Thoracic aorta (tissue), 2 donors: ENCODE data around the gene UTP11. TPM values are rescaled to one million over a fixed set of nuclear protein-coding genes. Genes with fewer than 3 reads are reported as not detected.
"Not testable (repeated sequence)": the region's sequence is repeated elsewhere in the genome, so short reads cannot be mapped to it uniquely, and the experiment has no call there.

Experiments used
- ATAC-seq: fragments of 150-250 bp; one replicate; pipeline ENCODE4 v1.8.0; 2017; ENCODE audit warnings: low read depth; ENCODE audit not compliant: insufficient number of reproducible peaks, low FRiP score
- DNase-seq: peaks from one replicate; pipeline ENCODE4 v3.0.0-alpha.2; 2020; ENCODE audit warnings: low spot score
- H3K27ac ChIP-seq, 2 donors: fragments of 200-600 bp; sonication (generic); 1 replicate in 1 of 2; 2 replicates in 1 of 2; pipeline ENCODE4 v1.5.1; 2016; ENCODE audit warnings: mild to moderate bottlenecking in 2 of 2, moderate library complexity in 2 of 2
- H3K27me3 ChIP-seq: fragments of 200-600 bp; sonication (generic); replicated peaks from 2 replicates; pipeline ENCODE4 v1.6.0; 2016; ENCODE audit warnings: mild to moderate bottlenecking; ENCODE audit not compliant: insufficient read depth
- H3K36me3 ChIP-seq: fragments of 200-600 bp; sonication (generic); one replicate; pipeline ENCODE4 v1.5.1; 2016
- H3K4me1 ChIP-seq, 2 donors: fragments of 200-600 bp; sonication (generic); 1 replicate in 1 of 2; 2 replicates in 1 of 2; pipeline versions ENCODE4 v1.5.1 to v1.6.0; 2016; ENCODE audit warnings: low read depth in 2 of 2, mild to moderate bottlenecking in 1 of 2; ENCODE audit not compliant: control insufficient read depth in 1 of 2
- H3K4me3 ChIP-seq: fragments of 200-600 bp; sonication (generic); 2 replicates; pipeline ENCODE4 v1.5.1; 2016; ENCODE audit warnings: mild to moderate bottlenecking
- H3K9me3 ChIP-seq: fragments of 200-600 bp; sonication (generic); 2 replicates; pipeline ENCODE4 v1.5.1; 2016
- total RNA-seq, 2 donors: library from RNA; depleted of rRNA; stranded (reverse); fragments of >200 nt; gene quantifications; one replicate each; pipeline versions ENCODE4 v1.1.0 to v1.2.3, GENCODE V29; 2016
- TF ChIP-seq, protein P1 (sequence below): fragments of 200-600 bp; sonication (generic); IDR thresholded peaks from one replicate; pipeline ENCODE4 v1.5.1; 2019; ENCODE audit warnings: antibody characterized with exemption

The UTP11 gene, protein sequence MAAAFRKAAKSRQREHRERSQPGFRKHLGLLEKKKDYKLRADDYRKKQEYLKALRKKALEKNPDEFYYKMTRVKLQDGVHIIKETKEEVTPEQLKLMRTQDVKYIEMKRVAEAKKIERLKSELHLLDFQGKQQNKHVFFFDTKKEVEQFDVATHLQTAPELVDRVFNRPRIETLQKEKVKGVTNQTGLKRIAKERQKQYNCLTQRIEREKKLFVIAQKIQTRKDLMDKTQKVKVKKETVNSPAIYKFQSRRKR
- 10 to 100 TPM; 14.6 to 76.9 TPM for total RNA-seq

DNA sequence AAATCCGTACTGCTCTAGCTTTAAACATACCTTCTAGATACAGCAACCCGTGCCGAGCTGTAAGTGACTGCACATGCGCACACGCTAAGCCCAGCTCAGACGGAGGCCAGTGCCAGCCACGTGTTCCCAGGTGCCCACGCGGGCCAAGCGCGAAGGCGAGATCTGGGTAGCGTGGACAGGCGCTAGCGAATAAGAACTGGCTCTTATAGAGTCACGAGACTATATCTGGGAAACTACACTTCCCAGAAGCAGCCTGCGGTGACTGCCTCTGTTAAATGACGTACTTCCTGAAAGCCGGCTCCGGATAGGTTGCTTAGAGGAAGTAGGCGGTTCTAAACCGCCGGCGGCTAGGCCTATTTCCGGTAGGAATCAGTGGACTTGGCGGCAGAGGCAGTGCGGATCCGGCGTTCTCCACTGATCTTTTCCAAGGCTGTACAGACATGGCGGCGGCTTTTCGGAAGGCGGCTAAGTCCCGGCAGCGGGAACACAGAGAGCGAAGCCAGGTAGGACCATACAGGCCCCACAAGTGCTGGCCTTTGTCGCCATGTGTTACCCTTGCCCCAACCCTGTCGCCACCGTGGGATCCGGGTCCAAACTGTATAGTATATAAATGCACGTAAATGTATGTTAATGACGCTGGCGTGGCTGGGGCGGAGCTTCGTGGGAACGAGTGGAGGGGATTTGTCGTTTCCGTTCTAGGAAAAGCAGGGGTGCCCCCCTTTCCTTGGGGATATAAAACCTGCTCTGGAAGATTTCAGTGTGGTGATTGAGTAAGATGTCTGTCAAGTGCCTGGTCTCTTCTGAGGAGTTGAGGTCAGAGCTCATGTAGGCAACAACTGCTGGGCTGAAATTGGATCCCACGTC lies at the start of gene UTP11:
Gene UTP11 (plus strand): TSS at position 372 of the 864 bp plus-strand sequence. CDS start 69 bp downstream, at position 441.
- Histone ChIP-seq H3K9me3 (no peaks in the 10 kb centered on the region), H3K27ac (peak within 1 kb of the TSS; percentile 93 to 94), H3K4me3 (peak within 1 kb of the TSS; percentile 80), H3K4me1 (peaks cover 16 to 36% of the 10 kb centered on the region in 2 donors), H3K36me3 (peaks cover 10% of the 10 kb centered on the region), H3K27me3 (no peaks in the 10 kb centered on the region)
- peak; percentile 98 for ATAC-seq
- TF ChIP-seq, protein P1, sequence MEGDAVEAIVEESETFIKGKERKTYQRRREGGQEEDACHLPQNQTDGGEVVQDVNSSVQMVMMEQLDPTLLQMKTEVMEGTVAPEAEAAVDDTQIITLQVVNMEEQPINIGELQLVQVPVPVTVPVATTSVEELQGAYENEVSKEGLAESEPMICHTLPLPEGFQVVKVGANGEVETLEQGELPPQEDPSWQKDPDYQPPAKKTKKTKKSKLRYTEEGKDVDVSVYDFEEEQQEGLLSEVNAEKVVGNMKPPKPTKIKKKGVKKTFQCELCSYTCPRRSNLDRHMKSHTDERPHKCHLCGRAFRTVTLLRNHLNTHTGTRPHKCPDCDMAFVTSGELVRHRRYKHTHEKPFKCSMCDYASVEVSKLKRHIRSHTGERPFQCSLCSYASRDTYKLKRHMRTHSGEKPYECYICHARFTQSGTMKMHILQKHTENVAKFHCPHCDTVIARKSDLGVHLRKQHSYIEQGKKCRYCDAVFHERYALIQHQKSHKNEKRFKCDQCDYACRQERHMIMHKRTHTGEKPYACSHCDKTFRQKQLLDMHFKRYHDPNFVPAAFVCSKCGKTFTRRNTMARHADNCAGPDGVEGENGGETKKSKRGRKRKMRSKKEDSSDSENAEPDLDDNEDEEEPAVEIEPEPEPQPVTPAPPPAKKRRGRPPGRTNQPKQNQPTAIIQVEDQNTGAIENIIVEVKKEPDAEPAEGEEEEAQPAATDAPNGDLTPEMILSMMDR: no peak
- DNase-seq: peak; percentile 85

DNA sequence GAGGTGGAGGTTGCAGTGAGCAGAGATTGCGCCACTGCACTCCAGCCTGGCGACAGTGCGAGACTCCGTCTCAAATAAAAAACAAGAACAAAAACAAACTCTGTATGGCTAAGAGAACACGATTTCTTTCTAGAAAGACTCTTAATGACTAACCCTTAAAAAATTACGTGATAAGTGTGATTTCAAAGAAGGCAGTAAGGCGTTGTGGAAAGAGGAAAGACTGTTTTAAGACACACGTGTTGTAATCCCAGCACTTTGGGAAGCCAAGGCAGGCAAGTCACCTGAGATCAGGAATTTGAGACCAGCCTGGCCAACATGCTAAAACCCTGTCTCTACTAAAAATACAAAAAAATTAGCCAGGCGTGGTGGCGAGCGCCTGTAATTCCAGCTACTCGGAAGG lies 48.4 kb upstream of the UTP11 start:
- not testable (repeated sequence) for H3K4me3 ChIP-seq, DNase-seq, H3K9me3 ChIP-seq, H3K27me3 ChIP-seq, ATAC-seq, H3K27ac ChIP-seq, H3K4me1 ChIP-seq
- peaks cover 49% of the 10 kb centered on the region for H3K36me3 ChIP-seq

DNA sequence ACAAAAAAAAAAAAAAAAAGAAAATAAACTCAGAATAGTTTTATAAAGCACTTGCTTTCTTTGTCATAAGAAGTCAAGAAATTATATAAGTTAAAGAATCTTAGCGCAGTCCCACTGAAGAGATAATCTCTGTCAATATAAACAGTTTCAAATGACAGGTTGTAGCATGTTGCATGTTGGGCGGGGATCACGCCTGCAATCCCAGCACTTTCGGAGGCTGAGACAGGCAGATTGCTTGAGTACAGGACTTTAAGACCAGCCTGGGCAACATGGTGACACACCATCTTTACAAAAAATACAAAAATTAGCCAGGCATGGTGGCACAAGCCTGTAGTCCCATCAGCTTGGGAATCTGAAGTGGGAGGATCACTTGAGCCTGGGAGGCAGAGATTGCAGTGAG lies 47.2 kb upstream of the UTP11 start:
- no peak for ATAC-seq
- Histone ChIP-seq H3K27ac (no peak overlapping the region), H3K36me3 (peaks cover 46% of the 10 kb centered on the region), H3K27me3 (no peaks in the 10 kb centered on the region), H3K4me1 (no peaks in the 10 kb centered on the region), H3K9me3 (no peaks in the 10 kb centered on the region), H3K4me3 (no peak overlapping the region)
- DNase-seq: no peak
- TF ChIP-seq, protein P1: no peak

DNA sequence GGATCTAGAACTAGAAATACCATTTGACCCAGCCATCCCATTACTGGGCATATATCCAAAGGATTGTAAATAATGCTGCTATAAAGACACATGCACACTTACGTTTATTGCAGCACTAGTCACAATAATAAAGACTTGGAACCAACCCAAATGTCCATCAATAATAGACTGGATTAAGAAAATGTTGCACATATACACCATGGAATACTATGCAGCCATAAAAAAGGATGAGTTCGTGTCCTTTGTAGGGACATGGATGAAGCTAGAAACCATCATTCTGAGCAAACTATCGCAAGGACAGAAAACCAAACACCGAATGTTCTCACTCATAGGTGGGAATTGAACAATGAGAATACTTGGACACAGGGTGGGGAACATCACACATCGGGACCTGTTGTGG lies 38.9 kb upstream of the UTP11 start:
- H3K9me3 ChIP-seq, H3K4me1 ChIP-seq, DNase-seq, H3K27me3 ChIP-seq, H3K27ac ChIP-seq, H3K4me3 ChIP-seq, ATAC-seq: not testable (repeated sequence)
- peaks cover 49% of the 10 kb centered on the region for H3K36me3 ChIP-seq

DNA sequence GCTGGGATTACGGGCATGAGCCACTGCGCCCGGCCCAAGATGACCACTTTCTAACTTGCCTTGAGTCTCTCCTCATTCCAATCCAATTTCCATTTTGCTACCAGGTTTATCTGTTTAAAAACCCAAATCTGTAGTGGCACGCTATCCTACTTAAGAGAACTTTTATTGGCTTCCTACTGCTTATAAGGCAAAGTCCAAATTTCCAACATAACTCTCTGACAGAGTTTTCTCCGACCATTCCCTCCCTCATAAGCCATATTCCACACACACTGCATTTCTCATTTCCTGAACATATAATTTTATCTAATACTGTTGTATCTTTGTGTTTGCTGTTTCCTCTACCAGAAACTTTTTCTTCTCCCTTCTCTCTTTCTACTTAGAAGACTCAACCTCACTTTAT lies 38.0 kb upstream of the UTP11 start:
- ATAC-seq (no peak), DNase-seq (no peak)
- H3K4me3 ChIP-seq: no peak overlapping the region
- peaks cover 50% of the 10 kb centered on the region for H3K36me3 ChIP-seq
- H3K4me1 ChIP-seq: no peaks in the 10 kb centered on the region
- no peaks in the 10 kb centered on the region for H3K27me3 ChIP-seq
- peak overlapping the region in 1 of 2 donors; percentile 17 for H3K27ac ChIP-seq
- TF ChIP-seq, protein P1: no peak
- no peaks in the 10 kb centered on the region for H3K9me3 ChIP-seq

DNA sequence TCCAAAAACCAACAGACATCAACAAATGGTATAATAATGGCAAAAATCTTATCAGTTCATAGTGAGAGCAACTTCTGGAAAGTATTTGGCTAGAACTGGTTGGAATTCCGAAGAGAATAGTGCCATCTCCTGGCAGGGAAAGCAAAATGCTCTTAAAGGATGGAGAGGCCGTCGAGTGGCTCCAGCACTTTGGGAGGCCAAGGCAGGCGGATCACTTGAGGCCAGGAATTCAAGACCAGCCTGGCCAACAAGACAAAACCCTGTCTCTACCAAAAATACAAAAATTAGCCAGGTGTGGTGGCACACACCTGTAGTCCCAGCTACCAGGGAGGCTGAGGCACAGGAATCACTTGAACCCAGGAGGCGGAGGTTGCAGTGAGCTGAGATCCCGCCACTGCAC lies 37.5 kb upstream of the UTP11 start:
- DNase-seq, H3K9me3 ChIP-seq, H3K4me3 ChIP-seq, H3K27ac ChIP-seq, H3K4me1 ChIP-seq, H3K27me3 ChIP-seq, ATAC-seq: not testable (repeated sequence)
- peaks cover 54% of the 10 kb centered on the region for H3K36me3 ChIP-seq
- TF ChIP-seq, protein P1: peak; percentile 45
